HEK293 (cell line): ENCODE data around the gene BTBD2.

Experiments
- CTCF ChIA-PET: fragments of 350-600 bp; formaldehyde crosslinking; extraction: SDS; loops from one replicate; lab custom pipeline; 2021; ENCODE audit warnings: antibody characterized with exemption; lab: Yijun Ruan, JAX
- POLR2A ChIA-PET: fragments of 300-600 bp; formaldehyde crosslinking; extraction: SDS; loops from one replicate; lab custom pipeline; 2020; ENCODE audit warnings: antibody characterized with exemption, inconsistent platforms; lab: Yijun Ruan, JAX
- H3K27ac ChIP-seq: fragments of 200-500 bp; sonication (Bioruptor generic); 2 replicates; pipeline ENCODE4 v1.5.1; 2014; ENCODE audit warnings: low read depth, low read length, control low read depth, inconsistent platforms; ENCODE audit errors: extremely low read depth
- H3K36me3 ChIP-seq, 2 experiments: fragments of 200-500 bp in 1 of 2; sonication (Bioruptor generic) in 1 of 2; 1 replicate in 1 of 2; 2 replicates in 1 of 2; pipeline ENCODE4 v1.5.1; 2014 to 2017; ENCODE audit warnings: inconsistent platforms in 2 of 2, low read length in 2 of 2; ENCODE audit not compliant: control insufficient read depth in 2 of 2, insufficient read depth in 1 of 2
- H3K4me1 ChIP-seq: fragments of 200-500 bp; sonication (Bioruptor generic); 2 replicates; pipeline ENCODE4 v1.5.1; 2014; ENCODE audit warnings: mild to moderate bottlenecking, low read length, inconsistent platforms; ENCODE audit not compliant: control insufficient read depth, insufficient read depth
- H3K4me3 ChIP-seq: 2 replicates; pipeline ENCODE4 v1.5.1; 2011; ENCODE audit warnings: low read depth, mild to moderate bottlenecking, control low read depth, low read length, moderate library complexity
- H3K9me3 ChIP-seq: fragments of 200-500 bp; sonication (Bioruptor generic); 2 replicates; pipeline ENCODE4 v1.5.1; 2014; ENCODE audit warnings: low read depth, low read length, inconsistent platforms; ENCODE audit not compliant: control insufficient read depth, insufficient read depth
- HOXA7 ChIP-seq: sonication (generic); formaldehyde crosslinking; IDR thresholded peaks from 2 replicates; pipeline ENCODE4 v1.8.1; 2022; ENCODE audit warnings: missing genetic modification reagents, borderline replicate concordance
- MZF1 ChIP-seq: fragments of 450-650 bp; formaldehyde crosslinking; IDR thresholded peaks from 2 replicates; pipeline ENCODE4 v1.5.1; 2017; ENCODE audit warnings: missing biosample characterization, missing genetic modification characterization, borderline replicate concordance
- OVOL3 ChIP-seq: fragments of 450-650 bp; formaldehyde crosslinking; IDR thresholded peaks from 2 replicates; pipeline ENCODE4 v1.5.1; 2016; ENCODE audit warnings: missing biosample characterization, missing genetic modification characterization
- SETDB1 ChIP-seq: IDR thresholded peaks from one replicate; pipeline ENCODE4 v1.6.1; 2017; ENCODE audit warnings: mild to moderate bottlenecking, low read length, moderate library complexity, mixed read lengths; ENCODE audit not compliant: insufficient read length
- SP3 ChIP-seq: fragments of 450-650 bp; formaldehyde crosslinking; IDR thresholded peaks from 2 replicates; pipeline ENCODE4 v1.5.1; 2016; ENCODE audit warnings: missing biosample characterization, missing genetic modification characterization
- WT1 ChIP-seq: fragments of 450-650 bp; formaldehyde crosslinking; IDR thresholded peaks from 2 replicates; pipeline ENCODE4 v1.5.1; 2016; ENCODE audit warnings: missing biosample characterization, missing genetic modification characterization
- YY1 ChIP-seq: fragments of 450-650 bp; formaldehyde crosslinking; IDR thresholded peaks from 2 replicates; pipeline ENCODE4 v1.5.1; 2018; ENCODE audit warnings: missing biosample characterization, missing genetic modification characterization
- ZBTB11 ChIP-seq: fragments of 450-650 bp; formaldehyde crosslinking; conservative IDR thresholded peaks from 2 replicates; pipeline ENCODE4 v1.5.1; 2016; ENCODE audit warnings: low read depth, missing biosample characterization, missing genetic modification characterization
- ZBTB17 ChIP-seq: fragments of 450-650 bp; formaldehyde crosslinking; IDR thresholded peaks from 2 replicates; pipeline ENCODE4 v1.5.1; 2016; ENCODE audit warnings: missing biosample characterization, missing genetic modification characterization
- ZBTB20 ChIP-seq: fragments of 450-650 bp; formaldehyde crosslinking; IDR thresholded peaks from 2 replicates; pipeline ENCODE4 v1.5.1; 2016; ENCODE audit warnings: missing biosample characterization, missing genetic modification characterization
- ZNF133 ChIP-seq: fragments of 450-650 bp; formaldehyde crosslinking; IDR thresholded peaks from 2 replicates; pipeline ENCODE4 v1.5.1; 2016; ENCODE audit warnings: missing biosample characterization, missing genetic modification characterization
- ZNF184 ChIP-seq: fragments of 450-650 bp; IDR thresholded peaks from 2 replicates; pipeline ENCODE4 v1.5.1; 2018; ENCODE audit warnings: missing biosample characterization, mild to moderate bottlenecking, missing genetic modification characterization
- ZNF223 ChIP-seq: fragments of 450-650 bp; formaldehyde crosslinking; IDR thresholded peaks from 2 replicates; pipeline ENCODE4 v1.5.1; 2016; ENCODE audit warnings: missing biosample characterization, missing genetic modification characterization
- ZNF280D ChIP-seq: fragments of 450-650 bp; formaldehyde crosslinking; IDR thresholded peaks from 2 replicates; pipeline ENCODE4 v1.5.1; 2016; ENCODE audit warnings: missing biosample characterization, missing genetic modification characterization
- ZNF311 ChIP-seq: fragments of 450-650 bp; formaldehyde crosslinking; IDR thresholded peaks from 2 replicates; pipeline ENCODE4 v1.5.1; 2017; ENCODE audit warnings: missing biosample characterization, missing genetic modification characterization, borderline replicate concordance
- ZNF324 ChIP-seq: fragments of 450-650 bp; formaldehyde crosslinking; IDR thresholded peaks from 2 replicates; pipeline ENCODE4 v1.5.1; 2016; ENCODE audit warnings: missing biosample characterization, missing genetic modification characterization
- ZNF391 ChIP-seq: fragments of 450-650 bp; formaldehyde crosslinking; IDR thresholded peaks from 2 replicates; pipeline ENCODE4 v1.5.1; 2016; ENCODE audit warnings: low read depth, missing biosample characterization, missing genetic modification characterization, borderline replicate concordance
- ZNF416 ChIP-seq: fragments of 450-650 bp; formaldehyde crosslinking; IDR thresholded peaks from 2 replicates; pipeline ENCODE4 v1.5.1; 2016; ENCODE audit warnings: missing biosample characterization, missing genetic modification characterization
- ZNF548 ChIP-seq: fragments of 450-650 bp; formaldehyde crosslinking; IDR thresholded peaks from 2 replicates; pipeline ENCODE4 v1.5.1; 2016; ENCODE audit warnings: missing biosample characterization, missing genetic modification characterization
- ZNF561 ChIP-seq: fragments of 450-650 bp; IDR thresholded peaks from 2 replicates; pipeline ENCODE4 v1.5.1; 2018; ENCODE audit warnings: missing biosample characterization, missing genetic modification characterization, borderline replicate concordance
- ZNF596 ChIP-seq: fragments of 450-650 bp; IDR thresholded peaks from 2 replicates; pipeline ENCODE4 v1.5.0; 2018; ENCODE audit warnings: missing biosample characterization, mild to moderate bottlenecking, missing genetic modification characterization, moderate library complexity
- ZNF777 ChIP-seq: fragments of 450-650 bp; formaldehyde crosslinking; IDR thresholded peaks from 2 replicates; pipeline ENCODE4 v1.5.1; 2017; ENCODE audit warnings: missing biosample characterization, missing genetic modification characterization, borderline replicate concordance
- ZSCAN18 ChIP-seq: fragments of 450-650 bp; formaldehyde crosslinking; IDR thresholded peaks from 2 replicates; pipeline ENCODE4 v1.5.1; 2016; ENCODE audit warnings: missing biosample characterization, missing genetic modification characterization
- TF ChIP-seq, protein P1 (sequence below): fragments of 450-650 bp; formaldehyde crosslinking; IDR thresholded peaks from 2 replicates; pipeline ENCODE4 v1.5.1; 2016; ENCODE audit warnings: missing biosample characterization, missing genetic modification characterization, borderline replicate concordance
- TF ChIP-seq, protein P2 (sequence below): fragments of 450-650 bp; formaldehyde crosslinking; IDR thresholded peaks from 2 replicates; pipeline ENCODE4 v1.5.1; 2016; ENCODE audit warnings: missing biosample characterization, missing genetic modification characterization

The BTBD2 gene

DNA sequence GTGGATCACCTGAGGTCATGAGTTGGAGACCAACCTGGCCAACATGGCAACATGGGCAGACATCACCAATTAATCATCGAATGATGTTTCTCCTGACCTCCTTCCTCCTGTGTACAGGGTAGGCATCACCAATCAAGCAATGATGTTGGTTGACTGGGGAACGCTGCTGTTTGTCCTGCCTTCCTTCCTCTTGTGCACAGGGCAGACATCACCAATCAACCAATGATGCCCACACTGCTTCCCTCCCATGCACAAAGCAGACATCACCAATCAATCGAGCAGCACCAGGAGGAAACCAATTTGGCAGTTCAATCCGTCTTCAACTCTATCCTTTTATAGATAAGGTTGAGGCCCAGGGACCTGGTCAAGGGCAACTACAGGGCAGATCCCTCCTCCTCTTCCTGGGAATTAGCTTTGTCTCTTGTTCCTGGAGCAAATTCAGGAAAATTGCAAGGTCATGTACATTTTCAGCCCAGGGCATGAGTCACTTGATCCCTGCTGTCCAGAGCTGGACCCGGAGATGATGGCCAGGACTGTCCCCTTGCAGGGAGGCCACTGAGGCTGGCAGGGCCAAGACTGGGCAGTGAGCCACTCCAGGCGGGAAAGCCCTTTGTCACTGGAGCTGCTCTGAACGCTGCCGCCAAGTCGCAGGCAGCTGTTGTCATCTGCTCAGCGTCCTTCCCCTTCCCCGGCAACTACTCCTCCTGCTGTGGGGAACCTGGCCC is 79.9 kb downstream of the BTBD2 start:
- ChIA-PET CTCF (interaction anchor here (0.6 kb wide), 1 partner anchor 135 kb away, joined by 3 read pairs; no protein-coding TSS in a partner anchor), POLR2A (no interaction called here)
- H3K4me1 ChIP-seq, result peaks cover 3% of the 10 kb centered on the region; the same call in 1 of the 2 replicates
- no peak overlapping the region for H3K4me3 ChIP-seq
- no peak overlapping the region for H3K27ac ChIP-seq
- no peaks in the 10 kb centered on the region for H3K36me3 ChIP-seq
- H3K9me3 ChIP-seq, result no peaks in the 10 kb centered on the region
- TF ChIP-seq ZNF548 (tag by site-specific recombination) (no peak), ZNF596 (tag by site-specific recombination) (no peak), ZNF223 (tag by site-specific recombination) (no peak), WT1 (tag by site-specific recombination) (no peak), MZF1 (no peak), OVOL3 (tag by site-specific recombination) (no peak), ZNF391 (no peak), ZNF777 (tag by site-specific recombination) (no peak), ZNF416 (tag by site-specific recombination) (no peak), ZNF324 (tag by site-specific recombination) (no peak), ZNF561 (tag by site-specific recombination) (no peak), ZBTB20 (tag by site-specific recombination) (no peak), ZNF280D (tag by site-specific recombination) (peak; percentile 56; the same call in 1 of the 2 replicates), ZBTB11 (no peak), ZSCAN18 (tag by site-specific recombination) (no peak), SP3 (tag by site-specific recombination) (no peak), ZBTB17 (peak; percentile 100), HOXA7 (CRISPR knock-in tag) (no peak), YY1 (tag by site-specific recombination) (no peak), SETDB1 (peak; percentile 70), ZNF133 (tag by site-specific recombination) (no peak), ZNF184 (no peak), ZNF311 (no peak)
- TF ChIP-seq, protein P1, sequence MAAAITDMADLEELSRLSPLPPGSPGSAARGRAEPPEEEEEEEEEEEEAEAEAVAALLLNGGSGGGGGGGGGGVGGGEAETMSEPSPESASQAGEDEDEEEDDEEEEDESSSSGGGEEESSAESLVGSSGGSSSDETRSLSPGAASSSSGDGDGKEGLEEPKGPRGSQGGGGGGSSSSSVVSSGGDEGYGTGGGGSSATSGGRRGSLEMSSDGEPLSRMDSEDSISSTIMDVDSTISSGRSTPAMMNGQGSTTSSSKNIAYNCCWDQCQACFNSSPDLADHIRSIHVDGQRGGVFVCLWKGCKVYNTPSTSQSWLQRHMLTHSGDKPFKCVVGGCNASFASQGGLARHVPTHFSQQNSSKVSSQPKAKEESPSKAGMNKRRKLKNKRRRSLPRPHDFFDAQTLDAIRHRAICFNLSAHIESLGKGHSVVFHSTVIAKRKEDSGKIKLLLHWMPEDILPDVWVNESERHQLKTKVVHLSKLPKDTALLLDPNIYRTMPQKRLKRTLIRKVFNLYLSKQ, result no peak
- TF ChIP-seq, protein P2, sequence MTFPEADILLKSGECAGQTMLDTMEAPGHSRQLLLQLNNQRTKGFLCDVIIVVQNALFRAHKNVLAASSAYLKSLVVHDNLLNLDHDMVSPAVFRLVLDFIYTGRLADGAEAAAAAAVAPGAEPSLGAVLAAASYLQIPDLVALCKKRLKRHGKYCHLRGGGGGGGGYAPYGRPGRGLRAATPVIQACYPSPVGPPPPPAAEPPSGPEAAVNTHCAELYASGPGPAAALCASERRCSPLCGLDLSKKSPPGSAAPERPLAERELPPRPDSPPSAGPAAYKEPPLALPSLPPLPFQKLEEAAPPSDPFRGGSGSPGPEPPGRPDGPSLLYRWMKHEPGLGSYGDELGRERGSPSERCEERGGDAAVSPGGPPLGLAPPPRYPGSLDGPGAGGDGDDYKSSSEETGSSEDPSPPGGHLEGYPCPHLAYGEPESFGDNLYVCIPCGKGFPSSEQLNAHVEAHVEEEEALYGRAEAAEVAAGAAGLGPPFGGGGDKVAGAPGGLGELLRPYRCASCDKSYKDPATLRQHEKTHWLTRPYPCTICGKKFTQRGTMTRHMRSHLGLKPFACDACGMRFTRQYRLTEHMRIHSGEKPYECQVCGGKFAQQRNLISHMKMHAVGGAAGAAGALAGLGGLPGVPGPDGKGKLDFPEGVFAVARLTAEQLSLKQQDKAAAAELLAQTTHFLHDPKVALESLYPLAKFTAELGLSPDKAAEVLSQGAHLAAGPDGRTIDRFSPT (tag by site-specific recombination), result no peak
